Measurements from ENCODE around the gene HNRNPH1.
"Not testable (repeated sequence)": the region's sequence is repeated elsewhere in the genome, so short reads cannot be mapped to it uniquely, and the experiment has no call there.

The HNRNPH1 gene

DNA sequence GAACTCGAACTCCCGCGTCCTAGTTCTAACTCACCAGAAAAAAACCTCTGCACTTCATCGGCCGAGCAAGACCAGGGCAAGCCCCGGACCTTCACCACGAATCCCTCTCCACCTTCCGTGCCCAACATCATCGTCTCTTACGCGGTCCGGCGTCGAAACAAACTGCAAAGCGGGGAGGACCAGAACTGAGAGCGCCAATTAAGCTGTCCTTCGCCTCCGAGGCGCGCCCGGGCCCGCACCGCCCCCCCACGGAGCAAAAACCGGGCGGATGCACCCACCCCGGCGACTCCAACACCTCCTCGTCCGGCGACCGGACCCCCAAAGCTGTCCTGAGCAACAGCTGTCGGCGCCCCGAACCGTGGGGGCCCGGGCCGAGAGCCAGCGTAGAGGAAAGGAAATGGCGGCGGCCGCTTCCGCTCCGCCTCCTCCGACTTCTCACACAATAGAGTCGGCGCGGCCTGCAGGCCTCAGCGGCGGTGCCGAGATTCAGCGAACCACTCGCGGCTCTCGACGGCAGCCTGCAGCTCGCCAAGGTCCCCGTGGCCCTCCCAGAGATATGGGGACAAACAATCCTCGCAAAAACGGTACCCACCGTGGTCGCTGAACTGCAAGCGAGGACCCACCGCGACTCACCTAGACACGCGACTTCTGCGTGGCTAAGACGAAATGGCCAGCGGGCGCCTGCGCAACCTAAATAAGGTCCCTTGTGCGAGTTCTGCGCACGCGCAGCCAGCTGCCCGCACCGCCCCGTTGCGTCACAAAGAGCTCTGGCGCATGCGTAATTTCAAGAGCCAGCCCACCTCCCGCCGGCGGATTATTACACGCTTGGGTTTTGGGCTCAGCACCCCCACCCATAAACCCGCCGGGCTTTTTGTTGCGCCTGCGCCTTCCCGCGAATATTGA lies at the start of gene HNRNPH1:
Gene HNRNPH1 (minus strand): TSS at position 669 of the 903 bp plus-strand sequence. CDS start 538 bp downstream, at position 131.
- DNase-seq: peak; percentile 98

DNA sequence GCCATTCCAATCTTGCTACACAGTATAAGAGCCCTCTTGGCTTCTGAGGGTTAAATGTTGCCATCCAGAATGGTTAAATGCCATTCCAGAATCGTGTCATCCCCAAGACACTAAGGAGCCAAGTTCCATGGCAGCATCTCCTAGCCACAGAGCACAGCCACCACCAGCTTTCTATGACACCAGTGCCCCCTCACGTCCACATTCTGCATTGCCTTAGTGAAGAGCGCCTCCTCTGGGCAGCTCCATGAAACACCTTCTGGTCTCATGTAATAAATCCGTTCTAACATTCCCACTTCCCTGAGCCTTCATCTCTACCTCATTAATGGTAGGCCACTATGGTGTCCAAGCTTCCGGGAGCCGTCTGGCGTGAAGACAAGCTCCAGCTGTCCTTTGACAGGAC lies 44.9 kb upstream of the HNRNPH1 start:
- peak; percentile 37 for DNase-seq

DNA sequence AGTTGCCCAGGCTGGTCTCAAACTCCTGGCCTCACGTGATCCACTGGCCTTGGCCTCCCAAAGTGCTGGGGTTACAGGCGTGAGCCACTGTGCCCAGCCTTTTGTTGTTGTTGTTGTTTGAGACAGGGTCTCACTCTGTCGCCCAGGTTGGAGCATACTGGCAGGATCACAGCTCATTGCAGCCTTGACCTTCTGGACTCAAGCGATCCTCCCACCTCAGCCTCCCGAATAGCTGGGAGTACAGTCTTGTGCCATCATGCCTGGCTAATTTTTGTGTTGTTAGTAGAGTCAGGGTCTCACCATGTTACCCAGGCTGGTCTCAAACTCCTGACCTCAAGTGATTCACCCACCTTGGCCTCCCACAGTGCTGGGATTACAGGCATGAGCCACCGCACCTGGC lies 38.2 kb upstream of the HNRNPH1 start:
- DNase-seq: not testable (repeated sequence)

- DNase-seq: not testable (repeated sequence)
These were observed 34.8 kb upstream of the HNRNPH1 start for GRCh38 chr5:179658179-179658856.

GRCh38 chr5:179657302-179658178 lies 34.1 kb upstream of the HNRNPH1 start:
- not testable (repeated sequence) for DNase-seq

GRCh38 chr5:179653135-179653534 lies 29.7 kb upstream of the HNRNPH1 start:
- not testable (repeated sequence) for DNase-seq

- not testable (repeated sequence) for DNase-seq
These were observed 26.8 kb upstream of the HNRNPH1 start for GRCh38 chr5:179650245-179650644.

- not testable (repeated sequence) for DNase-seq
These were observed 25.8 kb upstream of the HNRNPH1 start for GRCh38 chr5:179649166-179649703.

- DNase-seq: no peak
These were observed 24.9 kb upstream of the HNRNPH1 start for GRCh38 chr5:179648410-179648809.

DNA sequence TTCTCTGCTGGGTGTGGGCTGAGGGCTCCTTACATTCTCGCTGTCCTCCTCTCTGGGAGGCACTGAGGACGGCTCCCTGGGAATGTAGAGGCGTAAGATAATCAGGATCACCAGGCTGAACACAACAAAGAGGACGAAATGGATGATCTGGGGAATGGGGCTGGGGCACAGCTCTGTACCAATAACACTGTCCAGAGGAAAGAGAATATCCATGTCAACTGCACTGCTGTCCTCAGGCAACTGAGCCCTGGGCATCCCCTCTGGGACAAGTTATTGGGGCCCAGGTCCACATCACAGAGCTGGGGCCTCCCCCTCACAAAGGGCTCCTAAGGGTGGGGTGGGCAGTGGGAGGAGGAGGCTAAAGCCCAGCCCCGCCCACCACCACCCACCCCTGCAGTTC lies 21.3 kb upstream of the HNRNPH1 start:
- DNase-seq: not testable (repeated sequence)

DNA sequence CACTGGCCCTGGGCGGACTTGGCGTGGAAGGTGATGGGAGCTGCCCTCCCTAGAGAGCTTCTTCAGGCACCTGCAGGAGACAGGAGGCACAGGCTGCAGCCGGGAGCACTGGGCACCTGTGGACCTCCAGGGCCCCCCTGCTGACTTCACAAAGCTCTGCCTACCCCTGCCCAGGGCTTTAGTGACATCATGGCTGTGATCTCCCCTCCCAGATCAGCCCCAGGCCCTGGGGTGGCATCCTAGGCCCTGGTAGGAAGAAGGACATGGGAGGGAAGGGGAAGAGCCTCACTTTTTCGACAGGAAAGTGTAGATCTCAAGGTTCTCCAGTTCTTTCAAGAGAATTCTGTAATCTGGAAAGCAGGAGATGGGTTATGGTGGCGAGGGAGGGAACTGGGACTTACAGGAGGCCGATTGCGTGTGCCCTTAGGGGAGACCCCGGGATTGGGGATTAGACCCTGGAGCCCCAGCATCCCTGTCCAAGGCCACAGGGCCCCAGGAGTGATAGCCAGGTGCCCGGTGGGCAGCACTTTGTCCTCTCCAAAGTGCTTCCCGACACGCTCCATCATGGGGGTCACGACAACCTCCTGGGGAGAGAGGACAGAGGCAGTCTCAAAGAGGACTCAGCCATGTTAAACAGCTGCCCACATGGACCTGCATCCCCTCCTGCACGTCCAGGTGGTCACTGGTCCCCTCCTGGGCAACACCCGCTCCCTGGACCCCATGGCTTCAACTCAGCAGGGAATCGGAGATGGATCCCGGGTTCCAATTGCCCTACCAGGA lies 19.9 kb upstream of the HNRNPH1 start:
- DNase-seq: not testable (repeated sequence)

DNA sequence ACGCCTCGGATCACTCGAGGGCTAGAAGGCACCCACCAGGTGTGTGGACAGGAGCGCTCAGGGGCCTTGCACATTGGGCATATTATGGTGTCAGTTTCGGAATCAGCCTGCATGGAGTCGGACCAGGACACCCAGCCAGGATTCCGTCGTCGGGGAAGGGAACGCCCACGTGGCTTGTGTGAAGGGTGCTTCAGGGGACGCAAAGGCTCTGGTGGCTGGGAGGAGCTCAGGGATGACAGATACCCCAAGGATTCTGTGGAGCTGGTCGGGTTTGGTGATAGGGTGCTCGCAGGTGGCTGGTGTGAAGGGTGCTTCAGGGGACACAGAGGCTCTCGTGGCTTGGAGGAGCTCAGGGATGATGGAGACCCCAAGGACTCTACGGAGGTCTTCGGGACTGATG lies 19.2 kb upstream of the HNRNPH1 start:
- not testable (repeated sequence) for DNase-seq

DNA sequence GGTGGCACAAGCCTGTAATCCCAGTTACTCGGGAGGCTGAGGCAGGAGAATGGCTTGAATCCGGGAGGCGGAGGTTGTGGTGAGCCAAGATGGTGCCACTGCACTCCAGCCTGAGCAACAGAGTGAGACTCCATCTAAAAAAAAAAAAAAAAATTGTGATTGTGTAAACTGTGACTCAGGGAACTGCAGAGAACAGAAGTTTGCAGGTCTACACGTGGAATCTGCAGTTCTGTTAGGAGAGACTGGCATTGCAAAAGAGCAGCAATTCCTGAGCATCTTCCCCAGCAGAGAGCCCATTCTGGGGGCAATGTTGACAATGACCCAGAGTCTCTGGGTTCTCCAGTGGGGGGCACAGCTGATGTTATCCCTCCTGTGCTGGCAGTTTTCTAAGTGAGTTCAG lies 18.3 kb upstream of the HNRNPH1 start:
- not testable (repeated sequence) for DNase-seq

- DNase-seq: not testable (repeated sequence)
These were observed 15.8 kb upstream of the HNRNPH1 start for GRCh38 chr5:179639296-179639695.

- DNase-seq: not testable (repeated sequence)
These were observed 11.1 kb upstream of the HNRNPH1 start for GRCh38 chr5:179634370-179635172.

GRCh38 chr5:179633501-179634369 lies 10.3 kb upstream of the HNRNPH1 start:
- not testable (repeated sequence) for DNase-seq

DNA sequence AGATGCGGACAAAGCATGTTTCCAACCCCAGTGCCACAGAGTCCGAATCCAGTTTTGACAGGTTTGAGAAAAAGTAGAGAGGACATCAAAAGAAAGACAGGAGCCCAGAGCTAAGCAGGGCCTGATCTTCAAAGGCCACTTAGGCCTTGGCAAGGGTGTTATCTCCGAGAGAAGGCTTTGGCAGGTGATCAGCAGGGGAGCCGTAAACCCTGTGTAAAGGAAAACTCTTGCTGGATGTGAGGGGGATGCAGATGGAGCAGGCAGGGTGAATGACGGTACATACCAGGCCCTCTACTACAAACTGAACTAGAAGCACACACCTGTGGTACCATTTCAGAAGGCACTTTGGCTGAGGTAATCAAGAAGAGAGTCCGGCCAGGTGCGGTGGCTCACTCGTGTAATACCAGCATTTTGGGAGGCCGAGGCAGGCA lies 1.4 kb upstream of the HNRNPH1 start:
- DNase-seq: no peak

- DNase-seq: no peak
These were observed 653 bp upstream of the HNRNPH1 start for GRCh38 chr5:179623906-179624741.

All from NCI-H748 treated with DMSO at 0.1 percent for 48 hours (cell line).